ENCODE measurements around the gene SPECC1L. TPM values are rescaled to one million over a fixed set of nuclear protein-coding genes. Genes with fewer than 3 reads are reported as not detected.
A peak's percentile ranks its signal among the peaks of the same experiment; 100 is the strongest.

SPECC1L gene
- total RNA-seq, 2 donors from 2014 or later = 61.9 to 69.1 TPM

DNA sequence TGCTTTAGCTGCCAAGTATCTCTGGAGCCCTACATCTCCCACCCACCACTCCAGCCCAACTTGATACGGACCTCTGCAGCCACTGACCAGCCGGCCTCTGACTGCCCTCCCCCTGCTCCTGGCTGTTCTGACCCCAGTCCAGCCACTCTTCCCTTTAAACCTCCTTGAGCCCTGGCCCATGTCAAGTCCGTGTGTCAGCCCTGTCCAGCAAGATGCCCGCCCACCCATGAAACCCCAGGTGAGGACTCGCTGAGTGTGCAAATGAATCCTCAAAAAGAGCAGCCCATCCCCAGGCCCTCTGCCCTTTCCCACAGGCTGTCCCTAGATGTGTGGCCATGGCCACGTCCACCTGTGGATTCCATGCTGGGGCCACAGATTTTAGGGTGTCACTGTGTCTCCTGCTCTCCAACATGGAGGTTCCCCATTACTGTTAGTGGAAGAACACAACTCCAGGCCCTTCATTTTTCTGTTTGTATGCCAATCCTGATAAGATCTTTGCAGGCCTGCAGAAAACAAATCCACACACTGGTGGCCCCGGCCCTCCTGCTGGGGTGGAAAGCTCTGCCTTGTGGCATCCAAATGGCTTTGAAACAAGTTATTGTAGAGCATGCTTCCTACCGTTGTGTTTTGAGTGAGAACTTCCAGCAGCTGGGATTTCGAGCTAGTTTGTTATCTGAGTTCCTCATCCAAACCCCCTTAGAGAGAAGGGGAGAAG, 134.1 kb downstream of the SPECC1L start:
- Histone ChIP-seq H3K9ac (ENCODE audit: extremely low read depth, low read length, poor library complexity, severe bottlenecking) (no peak overlapping the region), H3K36me3 (ENCODE audit: control insufficient read depth, insufficient read depth, low read length) (peaks cover 55% of the 10 kb centered on the region), H3K9me3 (ENCODE audit: control insufficient read depth, low read length) (no peaks in the 10 kb centered on the region), H3K27me3 (ENCODE audit: control insufficient read depth, insufficient read depth, low read length, poor library complexity, severe bottlenecking) (no peaks in the 10 kb centered on the region), H3K4me3 (ENCODE audit: low read length) (no peak overlapping the region), H3K4me1 (ENCODE audit: control insufficient read depth, insufficient read depth, low read length) (peaks cover 2% of the 10 kb centered on the region), H3K27ac (ENCODE audit: low read depth, low read length) (no peak overlapping the region)
- 94 to 98% methylated on average over 7 to 9 of the region's 9 CpGs for WGBS, 2 experiments (ENCODE audit: insufficient coverage in 1 of 2, insufficient read length in 1 of 2)
- Mint-ChIP-seq H3K36me3 (ENCODE audit: low read depth) (peaks cover 36% of the 10 kb centered on the region), H3K27ac (no peak overlapping the region), H3K27me3 (ENCODE audit: insufficient read depth) (no peaks in the 10 kb centered on the region), H3K4me3 (no peak overlapping the region), H3K9me3 (no peaks in the 10 kb centered on the region), H3K4me1 (peaks cover 15% of the 10 kb centered on the region)
- TF ChIP-seq, protein P1, sequence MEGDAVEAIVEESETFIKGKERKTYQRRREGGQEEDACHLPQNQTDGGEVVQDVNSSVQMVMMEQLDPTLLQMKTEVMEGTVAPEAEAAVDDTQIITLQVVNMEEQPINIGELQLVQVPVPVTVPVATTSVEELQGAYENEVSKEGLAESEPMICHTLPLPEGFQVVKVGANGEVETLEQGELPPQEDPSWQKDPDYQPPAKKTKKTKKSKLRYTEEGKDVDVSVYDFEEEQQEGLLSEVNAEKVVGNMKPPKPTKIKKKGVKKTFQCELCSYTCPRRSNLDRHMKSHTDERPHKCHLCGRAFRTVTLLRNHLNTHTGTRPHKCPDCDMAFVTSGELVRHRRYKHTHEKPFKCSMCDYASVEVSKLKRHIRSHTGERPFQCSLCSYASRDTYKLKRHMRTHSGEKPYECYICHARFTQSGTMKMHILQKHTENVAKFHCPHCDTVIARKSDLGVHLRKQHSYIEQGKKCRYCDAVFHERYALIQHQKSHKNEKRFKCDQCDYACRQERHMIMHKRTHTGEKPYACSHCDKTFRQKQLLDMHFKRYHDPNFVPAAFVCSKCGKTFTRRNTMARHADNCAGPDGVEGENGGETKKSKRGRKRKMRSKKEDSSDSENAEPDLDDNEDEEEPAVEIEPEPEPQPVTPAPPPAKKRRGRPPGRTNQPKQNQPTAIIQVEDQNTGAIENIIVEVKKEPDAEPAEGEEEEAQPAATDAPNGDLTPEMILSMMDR (conservative IDR thresholded peaks at IDR 0.05) = no peak
- DNase-seq = peak; percentile 26

DNA sequence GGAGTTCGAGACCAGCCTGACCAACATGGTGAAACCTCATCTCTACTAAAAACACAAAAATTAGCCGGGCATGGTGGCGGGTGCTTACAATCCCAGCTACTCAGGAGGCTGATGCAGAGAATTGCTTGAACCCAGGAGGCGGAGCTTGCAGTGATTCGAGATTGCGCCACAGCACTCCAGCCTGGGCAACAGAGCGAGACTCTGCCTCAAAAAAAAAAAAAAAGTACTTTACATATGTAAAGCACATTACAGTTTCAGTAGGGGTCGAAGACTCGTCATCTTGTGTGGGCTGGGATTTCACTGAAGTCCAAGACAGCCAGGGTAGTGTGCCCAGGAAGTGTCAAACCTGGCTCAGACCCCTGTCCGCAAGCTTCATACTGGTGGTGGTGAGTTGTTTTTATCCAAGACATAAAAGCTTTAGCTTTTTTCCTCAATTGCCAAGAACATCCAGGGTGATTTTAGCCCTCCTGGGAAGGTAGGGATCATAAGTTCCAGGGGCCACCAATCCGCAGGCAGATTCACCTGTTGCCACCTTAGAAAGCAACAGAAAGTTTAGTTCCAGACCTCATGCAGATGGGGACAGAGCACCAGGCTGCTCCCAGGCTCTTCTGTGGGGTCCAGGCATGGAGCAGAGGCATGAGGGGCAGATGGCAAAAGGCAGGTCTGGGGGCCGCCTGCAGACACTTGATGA, 135.1 kb downstream of the SPECC1L start:
- Histone ChIP-seq H3K9me3 (ENCODE audit: control insufficient read depth, low read length) (no peaks in the 10 kb centered on the region), H3K4me1 (ENCODE audit: control insufficient read depth, insufficient read depth, low read length) (peaks cover 2% of the 10 kb centered on the region), H3K36me3 (ENCODE audit: control insufficient read depth, insufficient read depth, low read length) (peaks cover 52% of the 10 kb centered on the region), H3K27ac (ENCODE audit: low read depth, low read length) (no peak overlapping the region), H3K9ac (ENCODE audit: extremely low read depth, low read length, poor library complexity, severe bottlenecking) (no peak overlapping the region), H3K4me3 (ENCODE audit: low read length) (no peak overlapping the region), H3K27me3 (ENCODE audit: control insufficient read depth, insufficient read depth, low read length, poor library complexity, severe bottlenecking) (no peaks in the 10 kb centered on the region)
- Mint-ChIP-seq H3K27me3 (ENCODE audit: insufficient read depth) (no peaks in the 10 kb centered on the region), H3K9me3 (no peaks in the 10 kb centered on the region), H3K4me3 (no peak overlapping the region), H3K27ac (no peak overlapping the region), H3K36me3 (ENCODE audit: low read depth) (peaks cover 41% of the 10 kb centered on the region), H3K4me1 (peaks cover 15% of the 10 kb centered on the region)
- TF ChIP-seq, protein P1 (conservative IDR thresholded peaks at IDR 0.05) = no peak
- DNase-seq = peak; percentile 22
- WGBS, 2 experiments (ENCODE audit: insufficient coverage in 1 of 2, insufficient read length in 1 of 2) = 79 to 95% methylated on average over 3 to 11 of the region's 12 CpGs

DNA sequence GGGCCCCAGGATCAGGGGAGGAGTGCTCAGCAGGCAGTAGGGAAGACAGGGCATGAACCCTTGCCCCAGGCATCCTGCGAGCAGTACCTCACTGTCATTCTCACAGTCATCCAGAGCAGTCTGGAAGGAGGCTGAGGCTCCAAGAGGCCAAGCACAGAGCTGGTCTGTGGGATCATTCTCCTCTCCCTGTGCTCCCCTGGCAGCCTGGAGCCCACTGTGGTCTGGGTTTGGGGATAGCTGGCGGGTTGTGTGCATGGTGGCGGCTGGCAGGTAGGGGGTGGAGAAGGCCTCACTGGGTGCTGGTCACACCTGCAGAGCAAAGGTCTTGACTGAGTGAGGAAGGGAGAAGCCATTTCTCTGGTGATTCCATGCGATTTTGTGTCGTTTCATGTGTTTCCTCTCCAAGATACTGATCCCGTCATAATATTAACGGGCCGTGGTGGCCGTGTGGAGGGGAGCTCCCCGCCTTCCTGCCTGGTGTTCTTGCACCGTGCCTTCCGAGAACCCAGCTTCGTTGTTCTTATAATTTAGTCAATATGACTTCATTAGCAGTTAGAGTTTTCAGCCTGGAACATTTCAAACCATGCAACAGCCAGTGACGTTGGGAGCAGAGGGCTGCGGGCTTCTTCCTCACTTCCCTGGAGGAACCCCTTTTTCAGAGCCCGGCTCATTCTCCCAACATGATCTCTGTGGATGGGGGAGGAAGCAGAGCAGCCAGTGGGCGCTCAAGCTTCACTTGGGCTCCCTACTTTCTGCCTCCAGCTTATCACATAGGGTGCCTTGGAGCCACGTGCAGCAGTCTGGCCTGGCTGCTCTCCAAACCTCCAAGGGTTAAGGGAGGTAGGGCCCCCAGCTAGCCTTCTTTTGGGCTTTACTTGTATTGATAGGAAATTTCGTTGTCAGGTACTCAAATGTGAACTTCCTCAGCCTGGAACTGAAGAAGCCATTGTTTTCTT, 136.0 kb downstream of the SPECC1L start:
- no peaks in the 10 kb centered on the region for H3K9me3 ChIP-seq (ENCODE audit: control insufficient read depth, low read length)
- H3K9ac ChIP-seq (ENCODE audit: extremely low read depth, low read length, poor library complexity, severe bottlenecking) = no peak overlapping the region
- peak overlapping the region; percentile 89 for H3K27ac Mint-ChIP-seq
- H3K27me3 ChIP-seq (ENCODE audit: control insufficient read depth, insufficient read depth, low read length, poor library complexity, severe bottlenecking) = no peaks in the 10 kb centered on the region
- TF ChIP-seq, protein P1 (conservative IDR thresholded peaks at IDR 0.05) = no peak
- H3K36me3 Mint-ChIP-seq (ENCODE audit: low read depth) = peaks cover 39% of the 10 kb centered on the region
- H3K4me3 Mint-ChIP-seq = no peak overlapping the region
- H3K27me3 Mint-ChIP-seq (ENCODE audit: insufficient read depth) = no peaks in the 10 kb centered on the region
- DNase-seq = peak; percentile 42
- H3K9me3 Mint-ChIP-seq = no peaks in the 10 kb centered on the region
- WGBS, 2 experiments (ENCODE audit: insufficient coverage in 1 of 2, insufficient read length in 1 of 2) = 94 to 95% methylated on average over 13 to 19 of the region's 19 CpGs
- no peak overlapping the region for H3K27ac ChIP-seq (ENCODE audit: low read depth, low read length)
- H3K4me3 ChIP-seq (ENCODE audit: low read length) = no peak overlapping the region
- H3K36me3 ChIP-seq (ENCODE audit: control insufficient read depth, insufficient read depth, low read length) = peaks cover 44% of the 10 kb centered on the region
- peaks cover 15% of the 10 kb centered on the region for H3K4me1 Mint-ChIP-seq
- peaks cover 2% of the 10 kb centered on the region for H3K4me1 ChIP-seq (ENCODE audit: control insufficient read depth, insufficient read depth, low read length)
